Spleen (tissue), 11 donors: ENCODE results near the gene RBMS3. TPM values are rescaled to one million over a fixed set of nuclear protein-coding genes. Genes with fewer than 3 reads are reported as not detected.

ENCODE experiments used
- DNase-seq: peaks from one replicate; pipeline ENCODE4 v3.0.0-alpha.2; 2020
- H3K27ac ChIP-seq, 8 donors: fragments of 200-600 bp; sonication (generic) in 7 of 8; 1 replicate in 4 of 8; 2 replicates in 4 of 8; pipeline versions ENCODE4 v1.5.0 to v1.8.0; 2016 to 2021; ENCODE audit warnings: inconsistent platforms in 4 of 8, mild to moderate bottlenecking in 4 of 8, moderate library complexity in 1 of 8
- H3K27me3 ChIP-seq, 7 donors: fragments of 200-600 bp; sonication (generic) in 6 of 7; replicated peaks in 1 of 7; 1 replicate in 4 of 7; 2 replicates in 3 of 7; pipeline versions ENCODE4 v1.5.0 to v1.8.0; 2016 to 2021; ENCODE audit warnings: inconsistent platforms in 3 of 7, mild to moderate bottlenecking in 1 of 7
- H3K36me3 ChIP-seq, 6 donors: fragments of 200-600 bp; sonication (generic) in 5 of 6; 1 replicate in 4 of 6; 2 replicates in 2 of 6; pipeline versions ENCODE4 v1.5.0 to v1.8.0; 2016 to 2021; ENCODE audit warnings: inconsistent platforms in 2 of 6
- H3K4me1 ChIP-seq, 6 donors: fragments of 200-600 bp; sonication (generic) in 5 of 6; 1 replicate in 3 of 6; 2 replicates in 3 of 6; pipeline versions ENCODE4 v1.5.0 to v1.8.0; 2016 to 2021; ENCODE audit warnings: inconsistent platforms in 3 of 6
- H3K4me3 ChIP-seq, 8 donors: fragments of 200-600 bp; sonication (generic) in 7 of 8; 1 replicate in 4 of 8; 2 replicates in 4 of 8; pipeline versions ENCODE4 v1.5.0 to v1.8.0; 2016 to 2021; ENCODE audit warnings: inconsistent platforms in 4 of 8, mild to moderate bottlenecking in 4 of 8, moderate library complexity in 2 of 8
- H3K9me3 ChIP-seq, 8 donors: fragments of 200-600 bp; sonication (generic) in 7 of 8; 1 replicate in 4 of 8; 2 replicates in 4 of 8; pipeline versions ENCODE4 v1.5.0 to v1.8.0; 2016 to 2021; ENCODE audit warnings: inconsistent platforms in 4 of 8
- CTCF ChIP-seq, 11 experiments: fragments of 200-600 bp in 7 of 11; fragments of 450-650 bp in 4 of 11; sonication (generic) in 4 of 11; IDR thresholded peaks in 8 of 11; conservative IDR thresholded peaks in 3 of 11; 1 replicate in 7 of 11; 2 replicates in 4 of 11; pipeline versions ENCODE4 v1.4.0 to v1.8.0; 2016 to 2021; ENCODE audit warnings: antibody characterized with exemption in 11 of 11, inconsistent platforms in 4 of 11, mild to moderate bottlenecking in 1 of 11
- POLR2A ChIP-seq, 3 donors: fragments of 450-650 bp; IDR thresholded peaks; one replicate each; pipeline ENCODE4 v1.5.1; 2017; ENCODE audit warnings: antibody characterized with exemption in 3 of 3, mild to moderate bottlenecking in 1 of 3
- POLR2AphosphoS5 ChIP-seq, 3 donors: sonication (generic); formaldehyde crosslinking; IDR thresholded peaks; one replicate each; pipeline ENCODE4 v1.5.1; 2017; ENCODE audit warnings: antibody characterized with exemption in 3 of 3
- whole genome bisulfite sequencing, 5 donors: extraction: QIAGEN DNeasy Blood & Tissue Kit in 3 of 5; methylation state at CpG; one replicate each; pipeline versions ENCODE4 v1.1.5 to v1.1.7; 2013 to 2018; 5-methylcytosine and 5-hydroxymethylcytosine counted together
- intact Hi-C: fragments of 100-400 bp; cut with DNase I; formaldehyde crosslinking; loops from one replicate; pipeline ENCODE4 v1.15.0; 2023; ENCODE audit warnings: low total_unique reads
- polyA plus RNA-seq, 3 donors: library from polyadenylated mRNA; stranded (reverse); fragments of 200-250 nt; gene quantifications; one replicate each; pipeline ENCODE4 v1.2.1, GENCODE V29; 2013
- total RNA-seq, 7 donors: library from RNA; depleted of rRNA in 3 of 7; stranded (reverse); fragments of >200 nt in 3 of 7; fragmentation: NEBNext Ultra II Directional in 4 of 7; extraction: Animal tissue kit (Norgen Biotek cat#: 25700) in 4 of 7; gene quantifications; one replicate each; pipeline versions ENCODE4 v1.1.0 to v1.2.1, GENCODE V29; 2016 to 2021
- donor health status: healthy with polysubstance abuse.
- donor health status: DM: no; HTN: no; CAD: no; lungs with moderate emphysema.
- donor health status: DM: no; HTN: no; CAD: no.
- donor health status: Bipolar disorder and iron deficiency.
- donor health status: healthy.
- donor health status: DM: no; HTN: no; CAD: no.
- donor health status: DM: yes; HTN: yes; CAD: no.

The RBMS3 gene
- total and polyA plus RNA-seq, 10 donors, result 2.6 to 81.9 (median 52.5) TPM

DNA sequence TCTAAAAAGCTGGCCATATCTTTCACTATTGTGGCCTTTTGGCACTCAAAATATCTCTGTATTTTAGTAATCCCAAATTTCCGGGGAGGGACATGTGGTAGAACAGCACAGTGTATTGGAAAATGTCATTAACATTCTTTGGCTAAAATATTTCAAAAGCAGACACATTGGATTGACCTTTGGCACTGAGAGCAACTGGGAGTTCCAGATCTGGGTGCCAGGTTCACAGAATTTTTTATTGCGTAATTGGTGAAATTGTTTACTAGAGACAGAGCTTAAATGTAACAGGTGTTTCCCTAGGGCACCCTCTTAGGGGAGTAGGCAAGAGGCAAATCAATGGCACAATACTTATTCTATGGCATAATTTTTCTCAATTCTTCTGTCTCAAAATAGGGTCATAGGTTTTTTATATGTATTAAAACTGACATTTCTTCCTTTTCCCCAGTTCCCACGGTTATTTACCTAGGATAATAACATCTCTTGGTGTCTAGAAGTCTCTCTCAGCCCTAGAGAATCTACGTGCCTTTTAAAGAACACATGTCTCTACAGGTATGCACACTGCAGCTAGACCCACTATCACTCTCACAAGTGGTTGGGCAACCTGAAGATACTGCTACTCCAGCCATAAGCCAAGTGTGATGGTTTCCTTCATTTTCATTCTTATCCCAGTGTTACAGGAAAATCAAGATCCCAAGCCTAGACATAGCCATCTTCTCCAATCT, 10.6 kb downstream of the RBMS3 start:
- 67 to 75% (median 72%) methylated on average over 4 of the region's 4 CpGs for WGBS, 5 donors
- H3K4me1 ChIP-seq, result peaks cover 0 to 17% (median 0%) of the 10 kb centered on the region in 6 donors
- peak overlapping the region in 1 of 8 donors; percentile 33 for H3K27ac ChIP-seq
- H3K36me3 ChIP-seq, result no peaks in the 10 kb centered on the region
- TF ChIP-seq POLR2A (IDR thresholded peaks at IDR 0.05) (no peak), POLR2AphosphoS5 (IDR thresholded peaks at IDR 0.05) (peak in 1 of 3 donors; percentile 40), CTCF (IDR thresholded peaks at IDR 0.05 in 8 of 11, conservative IDR thresholded peaks at IDR 0.05 in 3 of 11) (no peak)
- DNase-seq, result no peak
- intact Hi-C loops, result no loop called here
- H3K27me3 ChIP-seq, result no peaks in the 10 kb centered on the region
- H3K4me3 ChIP-seq, result no peak overlapping the region
- H3K9me3 ChIP-seq, result no peaks in the 10 kb centered on the region

- Histone ChIP-seq H3K36me3 (no peaks in the 10 kb centered on the region), H3K4me1 (peaks cover 0 to 17% (median 0%) of the 10 kb centered on the region in 6 donors), H3K27ac (peak overlapping the region in 1 of 8 donors; percentile 16), H3K27me3 (no peaks in the 10 kb centered on the region), H3K4me3 (no peak overlapping the region), H3K9me3 (no peaks in the 10 kb centered on the region)
- 77 to 93% (median 83%) methylated on average over 3 of the region's 3 CpGs for WGBS, 5 donors
- DNase-seq, result no peak
- TF ChIP-seq CTCF (IDR thresholded peaks at IDR 0.05 in 8 of 11, conservative IDR thresholded peaks at IDR 0.05 in 3 of 11) (no peak), POLR2AphosphoS5 (IDR thresholded peaks at IDR 0.05) (no peak), POLR2A (IDR thresholded peaks at IDR 0.05) (no peak)
- intact Hi-C loops, result no loop called here
Observed at GRCh38 chr3:29291982-29292363, 11.1 kb downstream of the RBMS3 start.

DNA sequence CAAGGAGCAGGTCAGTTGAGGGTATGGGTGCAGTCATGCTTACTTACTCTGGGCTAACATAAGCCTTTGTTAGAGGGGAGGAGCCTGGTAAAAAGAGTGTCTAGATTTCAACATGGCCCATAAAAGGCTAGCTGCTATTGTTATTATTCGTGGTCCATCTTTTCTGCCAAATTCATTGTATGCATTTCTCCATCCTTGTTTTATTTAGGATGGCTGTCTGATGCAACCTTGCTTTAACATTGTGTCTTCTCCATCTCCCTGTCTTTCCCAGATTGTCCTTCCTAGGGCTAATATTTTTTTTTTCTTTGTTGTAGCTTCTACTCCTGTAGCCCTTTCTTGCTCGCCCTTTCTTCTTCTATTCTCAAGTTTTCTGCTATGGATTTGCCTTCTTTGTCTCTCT, 12.6 kb downstream of the RBMS3 start:
- WGBS, 5 donors, result 40 to 70% (median 60%) methylated on average over 2 of the region's 2 CpGs
- Histone ChIP-seq H3K36me3 (no peaks in the 10 kb centered on the region), H3K9me3 (no peaks in the 10 kb centered on the region), H3K27ac (no peak overlapping the region), H3K4me3 (no peak overlapping the region), H3K27me3 (no peaks in the 10 kb centered on the region), H3K4me1 (peaks cover 0 to 12% (median 0%) of the 10 kb centered on the region in 6 donors)
- DNase-seq, result no peak
- no peak for TF ChIP-seq CTCF (IDR thresholded peaks at IDR 0.05 in 8 of 11, conservative IDR thresholded peaks at IDR 0.05 in 3 of 11)
- intact Hi-C loops, result no loop called here

- Histone ChIP-seq H3K27ac (no peak overlapping the region), H3K9me3 (no peaks in the 10 kb centered on the region), H3K4me3 (no peak overlapping the region), H3K36me3 (no peaks in the 10 kb centered on the region), H3K4me1 (peaks cover 0 to 6% (median 2%) of the 10 kb centered on the region in 6 donors), H3K27me3 (no peaks in the 10 kb centered on the region)
- TF ChIP-seq POLR2A (IDR thresholded peaks at IDR 0.05) (no peak), CTCF (IDR thresholded peaks at IDR 0.05 in 8 of 11, conservative IDR thresholded peaks at IDR 0.05 in 3 of 11) (no peak), POLR2AphosphoS5 (IDR thresholded peaks at IDR 0.05) (no peak)
- intact Hi-C loops, result no loop called here
- WGBS, 5 donors, result 56 to 69% (median 59%) methylated on average over 1 of the region's 1 CpG
- DNase-seq, result no peak
Observed at GRCh38 chr3:29297998-29298397, 17.1 kb downstream of the RBMS3 start.
